ENCODE results near the gene CCNY.

- TF ChIP-seq POLR2A (IDR thresholded peaks at IDR 0.05), result no peak
- no peak for TF ChIP-seq CTCF (IDR thresholded peaks at IDR 0.05)
- no peak for TF ChIP-seq EP300 (IDR thresholded peaks at IDR 0.05)
Measured at GRCh38 chr10:35335133-35336083, 901 bp upstream of the CCNY start.
